Central memory CD8-positive, alpha-beta T cell (primary cell): ENCODE results near the gene PDZD2.

Experiments
- ATAC-seq: fragments of 150-1000 bp; cut with Tn5 transposase; replicated peaks from 2 replicates; pipeline ENCODE4 v1.10.0; 2022; ENCODE audit warnings: mild to moderate bottlenecking, moderate FRiP score, moderate number of reproducible peaks; ENCODE audit not compliant: poor library complexity, severe bottlenecking; ENCODE audit errors: extremely low read depth
- DNase-seq, 2 donors: peaks; one replicate each; pipeline ENCODE4 v3.0.0; 2021; ENCODE audit warnings: low spot score in 2 of 2
- H3K27ac Mint-ChIP-seq: one replicate; pipeline ENCODE4 v1.8.0; 2022; ENCODE audit warnings: low read depth, mild to moderate bottlenecking, moderate library complexity, mixed read lengths
- H3K27me3 Mint-ChIP-seq: one replicate; pipeline ENCODE4 v1.8.0; 2022; ENCODE audit warnings: mixed read lengths
- H3K36me3 Mint-ChIP-seq: one replicate; pipeline ENCODE4 v1.8.0; 2022; ENCODE audit warnings: mild to moderate bottlenecking, moderate library complexity, mixed read lengths; ENCODE audit not compliant: insufficient read depth
- H3K4me1 Mint-ChIP-seq: one replicate; pipeline ENCODE4 v1.8.0; 2022; ENCODE audit warnings: mixed read lengths
- H3K4me3 Mint-ChIP-seq: one replicate; pipeline ENCODE4 v1.8.0; 2022; ENCODE audit warnings: mild to moderate bottlenecking, moderate library complexity, mixed read lengths
- H3K9me3 Mint-ChIP-seq: one replicate; pipeline ENCODE4 v1.8.0; 2022; ENCODE audit warnings: mixed read lengths

The PDZD2 gene

GRCh38 chr5:31844622-31845345 is 205.9 kb downstream of the PDZD2 start:
- Mint-ChIP-seq H3K27me3 (peaks cover 24% of the 10 kb centered on the region), H3K9me3 (no peaks in the 10 kb centered on the region), H3K4me1 (no peaks in the 10 kb centered on the region), H3K27ac (no peak overlapping the region), H3K4me3 (no peak overlapping the region), H3K36me3 (no peaks in the 10 kb centered on the region)
- ATAC-seq = no peak
- DNase-seq = no peak

- ATAC-seq (no peak), DNase-seq (no peak)
- Mint-ChIP-seq H3K27me3 (peaks cover 24% of the 10 kb centered on the region), H3K9me3 (no peaks in the 10 kb centered on the region), H3K4me1 (no peaks in the 10 kb centered on the region), H3K4me3 (no peak overlapping the region), H3K36me3 (no peaks in the 10 kb centered on the region), H3K27ac (no peak overlapping the region)
These were observed 206.4 kb downstream of the PDZD2 start for GRCh38 chr5:31845361-31845760.

GRCh38 chr5:31846934-31847333 is 208.0 kb downstream of the PDZD2 start:
- ATAC-seq = no peak
- no peaks in the 10 kb centered on the region for H3K4me1 Mint-ChIP-seq
- no peaks in the 10 kb centered on the region for H3K9me3 Mint-ChIP-seq
- no peak for DNase-seq
- H3K36me3 Mint-ChIP-seq = no peaks in the 10 kb centered on the region
- H3K27me3 Mint-ChIP-seq = peaks cover 24% of the 10 kb centered on the region
- H3K27ac Mint-ChIP-seq = no peak overlapping the region
- no peak overlapping the region for H3K4me3 Mint-ChIP-seq

GRCh38 chr5:31847354-31847753 is 208.4 kb downstream of the PDZD2 start:
- no peaks in the 10 kb centered on the region for H3K9me3 Mint-ChIP-seq
- DNase-seq (no peak), ATAC-seq (no peak)
- no peak overlapping the region for H3K27ac Mint-ChIP-seq
- H3K36me3 Mint-ChIP-seq = no peaks in the 10 kb centered on the region
- no peaks in the 10 kb centered on the region for H3K4me1 Mint-ChIP-seq
- H3K4me3 Mint-ChIP-seq = no peak overlapping the region
- peaks cover 24% of the 10 kb centered on the region for H3K27me3 Mint-ChIP-seq

- no peak for ATAC-seq
- Mint-ChIP-seq H3K4me1 (peaks cover 7% of the 10 kb centered on the region), H3K27me3 (peaks cover 46% of the 10 kb centered on the region)
These were observed 212.2 kb downstream of the PDZD2 start for GRCh38 chr5:31850981-31851689.

GRCh38 chr5:31853398-31854135 is 214.6 kb downstream of the PDZD2 start:
- DNase-seq (no peak), ATAC-seq (no peak)
- Mint-ChIP-seq H3K9me3 (peaks cover under 1% of the 10 kb centered on the region), H3K27me3 (peaks cover 47% of the 10 kb centered on the region), H3K4me1 (peaks cover 7% of the 10 kb centered on the region), H3K4me3 (peak overlapping the region; percentile 37), H3K36me3 (peaks cover 2% of the 10 kb centered on the region), H3K27ac (no peak overlapping the region)

More at GRCh38 chr5:31850981-31851689, 212.2 kb downstream of the PDZD2 start:
- no peak overlapping the region for H3K27ac Mint-ChIP-seq
- no peak for DNase-seq
- H3K4me3 Mint-ChIP-seq = no peak overlapping the region
- H3K36me3 Mint-ChIP-seq = peaks cover 2% of the 10 kb centered on the region
- H3K9me3 Mint-ChIP-seq = no peaks in the 10 kb centered on the region

- ATAC-seq (no peak), DNase-seq (no peak)
- H3K27ac Mint-ChIP-seq = no peak overlapping the region
- H3K4me3 Mint-ChIP-seq = peak overlapping the region; percentile 37
- H3K9me3 Mint-ChIP-seq = peaks cover 9% of the 10 kb centered on the region
- H3K36me3 Mint-ChIP-seq = peaks cover 2% of the 10 kb centered on the region
- H3K4me1 Mint-ChIP-seq = peaks cover 7% of the 10 kb centered on the region
- H3K27me3 Mint-ChIP-seq = peaks cover 47% of the 10 kb centered on the region
These were observed 215.5 kb downstream of the PDZD2 start for GRCh38 chr5:31854181-31855133.

GRCh38 chr5:31855134-31856040 is 216.5 kb downstream of the PDZD2 start:
- H3K4me3 Mint-ChIP-seq = peak overlapping the region; percentile 14
- DNase-seq = no peak
- H3K27me3 Mint-ChIP-seq = peaks cover 47% of the 10 kb centered on the region
- H3K4me1 Mint-ChIP-seq = peaks cover 7% of the 10 kb centered on the region
- H3K36me3 Mint-ChIP-seq = peaks cover 2% of the 10 kb centered on the region
- H3K9me3 Mint-ChIP-seq = peaks cover 15% of the 10 kb centered on the region
- no peak overlapping the region for H3K27ac Mint-ChIP-seq
- no peak for ATAC-seq

GRCh38 chr5:31859096-31859495 is 220.2 kb downstream of the PDZD2 start:
- Mint-ChIP-seq H3K4me3 (no peak overlapping the region), H3K27ac (no peak overlapping the region), H3K36me3 (peaks cover under 1% of the 10 kb centered on the region), H3K4me1 (peaks cover 4% of the 10 kb centered on the region), H3K27me3 (peaks cover 35% of the 10 kb centered on the region), H3K9me3 (peaks cover 18% of the 10 kb centered on the region)
- DNase-seq (no peak), ATAC-seq (no peak)

- H3K9me3 Mint-ChIP-seq = peaks cover 18% of the 10 kb centered on the region
- ATAC-seq (no peak), DNase-seq (no peak)
- H3K27me3 Mint-ChIP-seq = peaks cover 23% of the 10 kb centered on the region
- H3K36me3 Mint-ChIP-seq = no peaks in the 10 kb centered on the region
- no peaks in the 10 kb centered on the region for H3K4me1 Mint-ChIP-seq
- no peak overlapping the region for H3K4me3 Mint-ChIP-seq
- H3K27ac Mint-ChIP-seq = no peak overlapping the region
These were observed 221.3 kb downstream of the PDZD2 start for GRCh38 chr5:31860278-31860677.

- Mint-ChIP-seq H3K27ac (no peak overlapping the region), H3K9me3 (peaks cover 18% of the 10 kb centered on the region), H3K4me1 (no peaks in the 10 kb centered on the region), H3K4me3 (no peak overlapping the region), H3K36me3 (no peaks in the 10 kb centered on the region), H3K27me3 (peaks cover 18% of the 10 kb centered on the region)
- DNase-seq (no peak), ATAC-seq (no peak)
These were observed 221.9 kb downstream of the PDZD2 start for GRCh38 chr5:31860726-31861433.
